Right lobe of liver (tissue), 4 donors: Measurements from ENCODE around the gene CNPY1.

Experiments
- POLR2A ChIP-seq: fragments of 450-650 bp; IDR thresholded peaks from one replicate; pipeline ENCODE4 v1.6.1; 2017; ENCODE audit warnings: antibody characterized with exemption, mild to moderate bottlenecking
- TF ChIP-seq, protein P1 (sequence below), 4 donors: fragments of 200-600 bp in 3 of 4; fragments of 450-650 bp in 1 of 4; IDR thresholded peaks; one replicate each; pipeline versions ENCODE4 v1.5.1 to v1.8.0; 2016 to 2022; ENCODE audit warnings: antibody characterized with exemption in 4 of 4, mild to moderate bottlenecking in 2 of 4
- donor health status: DM: no; HTN: no; CAD: no.
- donor health status: DM: no; HTN: no; CAD: no.
- donor health status: DM: no; HTN: yes; CAD: no.

DNA sequence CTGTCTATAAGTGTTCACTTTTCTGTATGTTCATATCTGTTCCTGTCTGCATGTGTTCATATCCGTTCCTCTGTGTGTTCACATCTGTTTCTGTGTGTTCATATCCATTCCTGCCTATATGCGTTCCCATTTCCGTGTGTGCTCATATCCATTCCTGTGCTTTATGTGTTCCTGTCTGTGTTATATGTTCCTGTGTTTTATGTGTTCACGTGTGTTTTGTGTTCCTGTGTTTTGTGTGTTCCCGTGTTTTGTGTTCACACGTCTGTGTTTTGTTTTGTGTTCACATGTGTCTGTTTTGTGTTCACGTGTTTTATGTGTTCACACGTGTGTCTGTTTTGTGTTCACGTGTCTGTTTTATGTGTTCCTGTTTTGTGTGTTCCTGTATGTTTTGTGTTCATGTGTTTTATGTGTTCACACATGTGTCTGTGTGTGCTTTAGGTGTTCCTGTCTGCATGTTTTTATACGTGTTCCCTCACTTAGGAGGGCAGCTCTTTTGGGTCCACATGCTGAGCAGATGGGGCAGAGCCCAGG is 42.2 kb upstream of the CNPY1 start:
- TF ChIP-seq, protein P1, sequence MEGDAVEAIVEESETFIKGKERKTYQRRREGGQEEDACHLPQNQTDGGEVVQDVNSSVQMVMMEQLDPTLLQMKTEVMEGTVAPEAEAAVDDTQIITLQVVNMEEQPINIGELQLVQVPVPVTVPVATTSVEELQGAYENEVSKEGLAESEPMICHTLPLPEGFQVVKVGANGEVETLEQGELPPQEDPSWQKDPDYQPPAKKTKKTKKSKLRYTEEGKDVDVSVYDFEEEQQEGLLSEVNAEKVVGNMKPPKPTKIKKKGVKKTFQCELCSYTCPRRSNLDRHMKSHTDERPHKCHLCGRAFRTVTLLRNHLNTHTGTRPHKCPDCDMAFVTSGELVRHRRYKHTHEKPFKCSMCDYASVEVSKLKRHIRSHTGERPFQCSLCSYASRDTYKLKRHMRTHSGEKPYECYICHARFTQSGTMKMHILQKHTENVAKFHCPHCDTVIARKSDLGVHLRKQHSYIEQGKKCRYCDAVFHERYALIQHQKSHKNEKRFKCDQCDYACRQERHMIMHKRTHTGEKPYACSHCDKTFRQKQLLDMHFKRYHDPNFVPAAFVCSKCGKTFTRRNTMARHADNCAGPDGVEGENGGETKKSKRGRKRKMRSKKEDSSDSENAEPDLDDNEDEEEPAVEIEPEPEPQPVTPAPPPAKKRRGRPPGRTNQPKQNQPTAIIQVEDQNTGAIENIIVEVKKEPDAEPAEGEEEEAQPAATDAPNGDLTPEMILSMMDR (IDR thresholded peaks at IDR 0.05): no peak
- no peak for TF ChIP-seq POLR2A
